ENCODE results near the gene IL21R.

The IL21R gene

DNA sequence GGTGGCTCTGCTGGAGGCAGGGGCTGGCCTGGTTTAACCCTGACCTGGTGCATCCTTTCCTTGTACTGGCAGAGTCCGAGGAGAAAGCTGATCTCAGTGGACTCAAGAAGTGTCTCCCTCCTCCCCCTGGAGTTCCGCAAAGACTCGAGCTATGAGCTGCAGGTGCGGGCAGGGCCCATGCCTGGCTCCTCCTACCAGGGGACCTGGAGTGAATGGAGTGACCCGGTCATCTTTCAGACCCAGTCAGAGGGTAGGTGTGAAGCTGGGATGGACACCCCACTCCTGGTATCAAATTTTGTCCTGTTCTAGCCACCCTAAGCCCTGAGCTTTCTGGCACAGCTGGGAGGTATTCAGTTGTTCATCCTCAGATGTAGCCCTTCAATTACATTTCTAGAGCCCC is 42.5 kb downstream of the IL21R start:
- Histone ChIP-seq H3K4me2 (ENCODE audit: low read depth, low read length) (no peak overlapping the region), H3K9me3 (replicated peaks; ENCODE audit: insufficient read depth, low read length) (no peaks in the 10 kb centered on the region), H4K20me1 (ENCODE audit: insufficient read depth, low read length) (no peaks in the 10 kb centered on the region), H3K4me3 (ENCODE audit: low read length) (no peak overlapping the region), H3K27me3 (replicated peaks; ENCODE audit: insufficient read depth, low read length) (no peaks in the 10 kb centered on the region), H3K9me2 (replicated peaks; ENCODE audit: insufficient read depth, low read length) (no peaks in the 10 kb centered on the region), H3K36me3 (replicated peaks; ENCODE audit: insufficient read depth, low read length) (0 out of 2 replicates have a peak, but pooled peaks cover 3% of the 10 kb centered on the region), H3K9ac (ENCODE audit: low read length) (no peak overlapping the region), H2AFZ (ENCODE audit: low read length) (no peak overlapping the region), H3K27ac (ENCODE audit: low read length) (no peak overlapping the region), H3K79me2 (ENCODE audit: low read length) (no peaks in the 10 kb centered on the region), H3K4me1 (ENCODE audit: low read length) (no peaks in the 10 kb centered on the region), H3F3A (ENCODE audit: insufficient read depth, low read length) (no peaks in the 10 kb centered on the region)
- DNase-seq: no peak
- TF ChIP-seq, protein P1, sequence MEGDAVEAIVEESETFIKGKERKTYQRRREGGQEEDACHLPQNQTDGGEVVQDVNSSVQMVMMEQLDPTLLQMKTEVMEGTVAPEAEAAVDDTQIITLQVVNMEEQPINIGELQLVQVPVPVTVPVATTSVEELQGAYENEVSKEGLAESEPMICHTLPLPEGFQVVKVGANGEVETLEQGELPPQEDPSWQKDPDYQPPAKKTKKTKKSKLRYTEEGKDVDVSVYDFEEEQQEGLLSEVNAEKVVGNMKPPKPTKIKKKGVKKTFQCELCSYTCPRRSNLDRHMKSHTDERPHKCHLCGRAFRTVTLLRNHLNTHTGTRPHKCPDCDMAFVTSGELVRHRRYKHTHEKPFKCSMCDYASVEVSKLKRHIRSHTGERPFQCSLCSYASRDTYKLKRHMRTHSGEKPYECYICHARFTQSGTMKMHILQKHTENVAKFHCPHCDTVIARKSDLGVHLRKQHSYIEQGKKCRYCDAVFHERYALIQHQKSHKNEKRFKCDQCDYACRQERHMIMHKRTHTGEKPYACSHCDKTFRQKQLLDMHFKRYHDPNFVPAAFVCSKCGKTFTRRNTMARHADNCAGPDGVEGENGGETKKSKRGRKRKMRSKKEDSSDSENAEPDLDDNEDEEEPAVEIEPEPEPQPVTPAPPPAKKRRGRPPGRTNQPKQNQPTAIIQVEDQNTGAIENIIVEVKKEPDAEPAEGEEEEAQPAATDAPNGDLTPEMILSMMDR (IDR thresholded peaks at IDR 0.05; ENCODE audit: low read length): no peak
- TF ChIP-seq EZH2phosphoT487 (IDR thresholded peaks at IDR 0.05; ENCODE audit: low read length) (no peak), EZH2 (optimal IDR thresholded peaks at IDR 0.05; ENCODE audit: low read depth, low read length) (no peak)

DNA sequence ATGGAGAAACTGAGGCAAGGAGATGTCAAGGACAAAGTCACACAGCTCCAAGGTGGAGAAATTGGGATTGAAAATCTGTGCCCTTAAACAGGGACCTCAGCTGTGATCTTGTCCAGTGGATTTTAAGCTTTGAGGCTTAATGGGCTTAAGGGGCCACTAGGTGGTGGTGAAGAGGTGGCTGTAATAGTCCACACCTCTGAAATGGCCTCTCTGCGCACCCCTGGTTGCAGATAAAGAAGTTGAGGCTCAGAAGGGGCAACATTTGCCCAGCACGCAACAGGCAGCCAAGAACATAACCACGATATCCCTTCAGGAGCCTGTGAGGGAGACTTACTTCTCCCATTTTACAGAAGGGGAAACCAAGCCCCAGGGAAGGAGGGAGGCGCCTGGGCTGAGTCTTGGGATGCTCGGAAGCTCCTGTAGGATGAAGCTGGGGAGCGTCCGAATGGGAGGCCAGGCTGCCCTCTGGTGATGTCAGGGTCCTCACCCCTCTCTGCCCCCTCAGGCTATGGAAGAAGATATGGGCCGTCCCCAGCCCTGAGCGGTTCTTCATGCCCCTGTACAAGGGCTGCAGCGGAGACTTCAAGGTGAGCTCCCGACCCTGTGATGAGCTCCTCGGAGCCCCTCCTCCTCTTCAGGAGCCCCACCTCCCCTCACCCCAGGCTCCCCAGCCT is 43.7 kb downstream of the IL21R start:
- H3K27ac ChIP-seq (ENCODE audit: low read length): no peak overlapping the region
- H3F3A ChIP-seq (ENCODE audit: insufficient read depth, low read length): no peaks in the 10 kb centered on the region
- H3K4me1 ChIP-seq (ENCODE audit: low read length): no peaks in the 10 kb centered on the region
- no peaks in the 10 kb centered on the region for H3K9me2 ChIP-seq (replicated peaks; ENCODE audit: insufficient read depth, low read length)
- TF ChIP-seq EZH2 (optimal IDR thresholded peaks at IDR 0.05; ENCODE audit: low read depth, low read length): no peak
- no peak for TF ChIP-seq EZH2phosphoT487 (IDR thresholded peaks at IDR 0.05; ENCODE audit: low read length)
- TF ChIP-seq, protein P1 (IDR thresholded peaks at IDR 0.05; ENCODE audit: low read length): no peak
- no peak overlapping the region for H3K4me3 ChIP-seq (ENCODE audit: low read length)
- H3K79me2 ChIP-seq (ENCODE audit: low read length): no peaks in the 10 kb centered on the region
- no peak overlapping the region for H2AFZ ChIP-seq (ENCODE audit: low read length)
- no peaks in the 10 kb centered on the region for H3K27me3 ChIP-seq (replicated peaks; ENCODE audit: insufficient read depth, low read length)
- no peak for DNase-seq
- no peaks in the 10 kb centered on the region for H3K9me3 ChIP-seq (replicated peaks; ENCODE audit: insufficient read depth, low read length)
- 0 out of 2 replicates have a peak, but pooled peaks cover 3% of the 10 kb centered on the region for H3K36me3 ChIP-seq (replicated peaks; ENCODE audit: insufficient read depth, low read length)
- H3K9ac ChIP-seq (ENCODE audit: low read length): no peak overlapping the region
- H3K4me2 ChIP-seq (ENCODE audit: low read depth, low read length): no peak overlapping the region
- no peaks in the 10 kb centered on the region for H4K20me1 ChIP-seq (ENCODE audit: insufficient read depth, low read length)

DNA sequence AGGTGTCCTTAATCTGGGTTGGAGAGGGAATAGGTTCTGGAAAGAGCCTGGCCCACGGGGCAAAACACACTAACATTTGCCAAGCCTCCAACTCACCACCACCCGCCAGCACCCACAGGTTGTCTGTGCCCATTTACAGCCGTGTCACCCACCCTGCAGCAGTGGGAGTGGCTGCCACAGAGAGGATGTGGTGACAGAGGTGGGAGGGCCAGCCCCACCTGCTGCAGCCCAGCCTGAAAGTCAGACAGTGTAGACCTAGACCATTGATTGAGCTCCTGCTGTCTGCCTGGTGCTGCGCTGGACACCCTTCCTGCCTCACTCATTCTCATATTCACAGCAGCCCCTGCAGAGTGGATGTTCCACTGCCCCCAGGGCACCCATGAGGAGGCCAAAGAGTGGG is 44.7 kb downstream of the IL21R start:
- DNase-seq: no peak
- no peaks in the 10 kb centered on the region for H3K79me2 ChIP-seq (ENCODE audit: low read length)
- TF ChIP-seq, protein P1 (IDR thresholded peaks at IDR 0.05; ENCODE audit: low read length): no peak
- TF ChIP-seq EZH2 (optimal IDR thresholded peaks at IDR 0.05; ENCODE audit: low read depth, low read length) (no peak), EZH2phosphoT487 (IDR thresholded peaks at IDR 0.05; ENCODE audit: low read length) (no peak)
- no peak overlapping the region for H3K27ac ChIP-seq (ENCODE audit: low read length)
- H4K20me1 ChIP-seq (ENCODE audit: insufficient read depth, low read length): no peaks in the 10 kb centered on the region
- H3K4me3 ChIP-seq (ENCODE audit: low read length): no peak overlapping the region
- H3K9ac ChIP-seq (ENCODE audit: low read length): no peak overlapping the region
- H3K9me2 ChIP-seq (replicated peaks; ENCODE audit: insufficient read depth, low read length): no peaks in the 10 kb centered on the region
- no peaks in the 10 kb centered on the region for H3K9me3 ChIP-seq (replicated peaks; ENCODE audit: insufficient read depth, low read length)
- no peaks in the 10 kb centered on the region for H3K4me1 ChIP-seq (ENCODE audit: low read length)
- H3F3A ChIP-seq (ENCODE audit: insufficient read depth, low read length): no peaks in the 10 kb centered on the region
- H3K4me2 ChIP-seq (ENCODE audit: low read depth, low read length): no peak overlapping the region
- H3K27me3 ChIP-seq (replicated peaks; ENCODE audit: insufficient read depth, low read length): no peaks in the 10 kb centered on the region
- no peak overlapping the region for H2AFZ ChIP-seq (ENCODE audit: low read length)
- 0 out of 2 replicates have a peak, but pooled peaks cover 3% of the 10 kb centered on the region for H3K36me3 ChIP-seq (replicated peaks; ENCODE audit: insufficient read depth, low read length)

Data from MM.1S (cell line).